Measurements from ENCODE around the gene UTP25.

DNA sequence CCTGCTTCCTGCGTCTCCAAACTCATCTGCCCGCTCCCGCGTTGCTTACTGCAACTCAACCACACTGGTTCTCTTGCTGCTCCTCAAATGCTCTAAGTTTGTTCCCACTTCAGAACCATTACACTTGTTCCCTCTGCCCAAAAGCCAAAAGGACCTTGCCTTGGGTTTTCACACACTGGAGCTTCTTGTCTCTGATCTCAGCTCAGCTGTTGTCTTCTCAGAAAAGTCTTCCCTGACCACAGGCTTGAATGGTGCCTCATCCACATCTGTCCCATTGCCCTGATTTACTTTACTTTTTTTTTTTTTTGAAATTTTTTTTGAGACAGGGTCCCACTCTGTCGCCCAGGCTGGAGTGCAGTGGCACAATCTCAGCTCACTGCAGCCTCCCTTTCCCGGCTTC, 66.0 kb downstream of the UTP25 start:
- TF ChIP-seq CTCF (conservative IDR thresholded peaks at IDR 0.05; ENCODE audit: low read depth, low read length) (no peak), EZH2 (IDR thresholded peaks at IDR 0.05; ENCODE audit: low read length, unreplicated experiment) (no peak)
